ENCODE measurements around the gene NCAPD3. TPM values are rescaled to one million over a fixed set of nuclear protein-coding genes. Genes with fewer than 3 reads are reported as not detected.

The NCAPD3 gene
- total RNA-seq, 3 donors from 2014 or later = 12.6 to 19.8 (median 16.6) TPM

GRCh38 chr11:134146598-134146997, 77.2 kb downstream of the NCAPD3 start:
- DNase-seq (no peak), ATAC-seq (no peak)
- no peaks in the 10 kb centered on the region for H3K9me3 ChIP-seq
- intact Hi-C loops (cut with DNase I, micrococcal nuclease) = no loop called here
- H3K36me3 ChIP-seq (ENCODE audit: low read depth) = no peaks in the 10 kb centered on the region
- H3K4me3 ChIP-seq = no peak overlapping the region
- H3K4me1 ChIP-seq (ENCODE audit: low read depth) = no peaks in the 10 kb centered on the region
- TF ChIP-seq CTCF (IDR thresholded peaks at IDR 0.05) = no peak

- Histone ChIP-seq H3K4me1 (ENCODE audit: low read depth) (no peaks in the 10 kb centered on the region), H3K4me3 (no peak overlapping the region), H3K9me3 (no peaks in the 10 kb centered on the region), H3K36me3 (ENCODE audit: low read depth) (no peaks in the 10 kb centered on the region)
- no peak for TF ChIP-seq CTCF (IDR thresholded peaks at IDR 0.05)
- no peak for ATAC-seq
- intact Hi-C loops (cut with DNase I, micrococcal nuclease) = no loop called here
- DNase-seq = no peak
Observed at GRCh38 chr11:134145715-134146114, 78.1 kb downstream of the NCAPD3 start.

GRCh38 chr11:134144744-134145143, 79.0 kb downstream of the NCAPD3 start:
- no peak for TF ChIP-seq CTCF (IDR thresholded peaks at IDR 0.05)
- Histone ChIP-seq H3K36me3 (ENCODE audit: low read depth) (no peaks in the 10 kb centered on the region), H3K9me3 (no peaks in the 10 kb centered on the region), H3K4me3 (no peak overlapping the region), H3K4me1 (ENCODE audit: low read depth) (no peaks in the 10 kb centered on the region)
- no peak for ATAC-seq
- intact Hi-C loops (cut with DNase I, micrococcal nuclease) = loop anchor here in 1 of 2 donors (5.0 kb wide), 1 partner anchor 217 kb away; no protein-coding TSS in a partner anchor
- DNase-seq = no peak

DNA sequence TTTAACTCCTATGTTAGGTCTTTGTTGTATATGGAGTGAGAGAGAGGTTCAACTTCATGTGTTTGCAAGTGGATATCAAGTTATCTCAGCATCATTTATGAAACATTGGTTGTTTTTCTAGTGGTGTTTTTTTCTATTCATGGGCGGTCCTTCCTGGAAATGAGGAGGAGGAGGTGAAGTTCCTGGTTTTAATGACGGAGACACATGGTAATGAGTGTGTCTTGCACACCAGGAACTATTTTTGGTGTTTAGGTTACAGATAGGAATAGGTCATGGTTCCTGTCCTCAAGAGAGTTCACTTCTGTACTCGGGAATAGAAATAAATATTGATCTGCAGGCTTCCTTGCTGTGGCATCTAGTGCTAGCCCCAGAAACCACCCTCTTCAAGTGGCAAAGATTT, 80.0 kb downstream of the NCAPD3 start:
- Histone ChIP-seq H3K9me3 (no peaks in the 10 kb centered on the region), H3K4me3 (no peak overlapping the region), H3K4me1 (ENCODE audit: low read depth) (peaks cover 4% of the 10 kb centered on the region), H3K36me3 (ENCODE audit: low read depth) (no peaks in the 10 kb centered on the region)
- intact Hi-C loops (cut with DNase I, micrococcal nuclease) = loop anchor here in 1 of 2 donors (5.0 kb wide), 1 partner anchor 216 kb away; no protein-coding TSS in a partner anchor
- ATAC-seq = no peak
- no peak for TF ChIP-seq CTCF (IDR thresholded peaks at IDR 0.05)
- no peak for DNase-seq

DNA sequence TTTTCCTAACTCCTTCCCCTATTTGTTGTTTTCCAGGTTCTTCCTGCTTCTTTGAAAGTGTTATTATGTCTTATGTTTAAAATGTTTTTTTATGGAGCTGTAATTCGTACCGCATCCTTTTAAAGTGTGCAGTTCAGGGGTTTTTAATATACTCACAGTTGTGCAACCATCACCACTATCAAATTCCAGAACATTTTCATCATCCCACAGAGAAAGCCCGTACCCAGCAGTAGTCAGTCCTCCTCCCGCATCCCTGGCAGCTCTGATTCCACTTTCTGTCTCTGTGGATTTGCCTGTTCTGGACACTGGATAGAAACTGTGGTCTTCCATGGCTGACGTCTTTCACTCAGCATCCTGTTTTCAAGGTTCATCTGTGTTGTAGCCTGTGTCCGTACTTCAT, 81.2 kb downstream of the NCAPD3 start:
- TF ChIP-seq CTCF (IDR thresholded peaks at IDR 0.05) = no peak
- intact Hi-C loops (cut with DNase I, micrococcal nuclease) = loop anchor here in 1 of 2 donors (5.0 kb wide), 1 partner anchor 215 kb away; no protein-coding TSS in a partner anchor
- H3K36me3 ChIP-seq (ENCODE audit: low read depth) = no peaks in the 10 kb centered on the region
- H3K4me3 ChIP-seq = no peak overlapping the region
- no peak for ATAC-seq
- peaks cover 4% of the 10 kb centered on the region for H3K4me1 ChIP-seq (ENCODE audit: low read depth)
- DNase-seq = no peak
- H3K9me3 ChIP-seq = no peaks in the 10 kb centered on the region

All from mucosa of descending colon (tissue), 3 donors.